Sigmoid colon (tissue), 4 donors: ENCODE measurements around the gene FMNL2.

Experiments used
- POLR2A ChIP-seq, 2 donors: fragments of 450-650 bp; IDR thresholded peaks; one replicate each; pipeline ENCODE4 v1.6.1; 2016; ENCODE audit warnings: antibody characterized with exemption in 2 of 2, mild to moderate bottlenecking in 2 of 2, moderate library complexity in 2 of 2
- POLR2AphosphoS5 ChIP-seq, 4 donors: sonication (generic); formaldehyde crosslinking; IDR thresholded peaks; one replicate each; pipeline ENCODE4 v1.6.1; 2017; ENCODE audit warnings: antibody characterized with exemption in 4 of 4

- TF ChIP-seq POLR2AphosphoS5 (IDR thresholded peaks at IDR 0.05), result no peak
- TF ChIP-seq POLR2A (IDR thresholded peaks at IDR 0.05), result no peak
These were observed 313.4 kb downstream of the FMNL2 start for GRCh38 chr2:152648336-152648735.
